Stimulated activated CD4-positive, alpha-beta T cell treated with anti-CD3 and anti-CD28 coated beads, Interleukin-15, amount 100 ng/mL, for 24 hours (primary cell): ENCODE data around the gene CEP104.
A peak's percentile ranks its signal among the peaks of the same experiment; 100 is the strongest.
"Not testable (repeated sequence)": the region's sequence is repeated elsewhere in the genome, so short reads cannot be mapped to it uniquely, and the experiment has no call there.

Experiments
- DNase-seq: peaks from one replicate; pipeline ENCODE4 v3.0.0-alpha.2; 2020

CEP104 gene

GRCh38 chr1:3821447-3821846 lies 35.6 kb downstream of the CEP104 start:
- DNase-seq = no peak

GRCh38 chr1:3821004-3821403 lies 36.0 kb downstream of the CEP104 start:
- DNase-seq = no peak

- DNase-seq = no peak
Observed at GRCh38 chr1:3820316-3820715, 36.7 kb downstream of the CEP104 start.

GRCh38 chr1:3819771-3820200 lies 37.2 kb downstream of the CEP104 start:
- DNase-seq = no peak

GRCh38 chr1:3817821-3818597 lies 39.0 kb downstream of the CEP104 start:
- DNase-seq = no peak

GRCh38 chr1:3817138-3817740 lies 39.8 kb downstream of the CEP104 start:
- no peak for DNase-seq

- DNase-seq = no peak
Observed at GRCh38 chr1:3816331-3817137, 40.5 kb downstream of the CEP104 start.

- no peak for DNase-seq
Observed at GRCh38 chr1:3814771-3815561, 42.0 kb downstream of the CEP104 start.

- DNase-seq = no peak
Observed at GRCh38 chr1:3814065-3814464, 42.9 kb downstream of the CEP104 start.

- DNase-seq = no peak
Observed at GRCh38 chr1:3811595-3811911, 45.5 kb downstream of the CEP104 start.

GRCh38 chr1:3810149-3810761 lies 46.8 kb downstream of the CEP104 start:
- not testable (repeated sequence) for DNase-seq

GRCh38 chr1:3809680-3810079 lies 47.3 kb downstream of the CEP104 start:
- DNase-seq = no peak

- no peak for DNase-seq
Observed at GRCh38 chr1:3807769-3808168, 49.2 kb downstream of the CEP104 start.

GRCh38 chr1:3805038-3805437 lies 52.0 kb downstream of the CEP104 start:
- DNase-seq = no peak

GRCh38 chr1:3804627-3804944 lies 52.4 kb downstream of the CEP104 start:
- DNase-seq = not testable (repeated sequence)

GRCh38 chr1:3803905-3804626 lies 52.9 kb downstream of the CEP104 start:
- no peak for DNase-seq

GRCh38 chr1:3800795-3801194 lies 56.2 kb downstream of the CEP104 start:
- DNase-seq = not testable (repeated sequence)

- no peak for DNase-seq
Observed at GRCh38 chr1:3799976-3800685, 56.9 kb downstream of the CEP104 start.

- DNase-seq = peak; percentile 97
Observed at GRCh38 chr1:3796215-3797061, 60.6 kb downstream of the CEP104 start, which contains the start of gene LRRC47. Gene LRRC47 (minus strand): TSS chr1:3796498. CDS start chr1:3796476, 22 bp downstream.
